HEK293 (cell line): ENCODE data around the gene ARMC5.

ENCODE experiments used
- CTCF ChIA-PET: fragments of 350-600 bp; formaldehyde crosslinking; extraction: SDS; loops from one replicate; lab custom pipeline; 2021; ENCODE audit warnings: antibody characterized with exemption; lab: Yijun Ruan, JAX
- POLR2A ChIA-PET: fragments of 300-600 bp; formaldehyde crosslinking; extraction: SDS; loops from one replicate; lab custom pipeline; 2020; ENCODE audit warnings: antibody characterized with exemption, inconsistent platforms; lab: Yijun Ruan, JAX
- H3K27ac ChIP-seq: fragments of 200-500 bp; sonication (Bioruptor generic); 2 replicates; pipeline ENCODE4 v1.5.1; 2014; ENCODE audit warnings: low read depth, low read length, control low read depth, inconsistent platforms; ENCODE audit errors: extremely low read depth
- H3K36me3 ChIP-seq, 2 experiments: fragments of 200-500 bp in 1 of 2; sonication (Bioruptor generic) in 1 of 2; 1 replicate in 1 of 2; 2 replicates in 1 of 2; pipeline ENCODE4 v1.5.1; 2014 to 2017; ENCODE audit warnings: inconsistent platforms in 2 of 2, low read length in 2 of 2; ENCODE audit not compliant: control insufficient read depth in 2 of 2, insufficient read depth in 1 of 2
- H3K4me1 ChIP-seq: fragments of 200-500 bp; sonication (Bioruptor generic); 2 replicates; pipeline ENCODE4 v1.5.1; 2014; ENCODE audit warnings: mild to moderate bottlenecking, low read length, inconsistent platforms; ENCODE audit not compliant: control insufficient read depth, insufficient read depth
- H3K4me3 ChIP-seq: 2 replicates; pipeline ENCODE4 v1.5.1; 2011; ENCODE audit warnings: low read depth, mild to moderate bottlenecking, control low read depth, low read length, moderate library complexity
- H3K9me3 ChIP-seq: fragments of 200-500 bp; sonication (Bioruptor generic); 2 replicates; pipeline ENCODE4 v1.5.1; 2014; ENCODE audit warnings: low read depth, low read length, inconsistent platforms; ENCODE audit not compliant: control insufficient read depth, insufficient read depth
- HOXA7 ChIP-seq: sonication (generic); formaldehyde crosslinking; IDR thresholded peaks from 2 replicates; pipeline ENCODE4 v1.8.1; 2022; ENCODE audit warnings: missing genetic modification reagents, borderline replicate concordance
- SCRT2 ChIP-seq: fragments of 450-650 bp; formaldehyde crosslinking; IDR thresholded peaks from 2 replicates; pipeline ENCODE4 v1.5.1; 2016; ENCODE audit warnings: missing biosample characterization, missing genetic modification characterization
- YY2 ChIP-seq: fragments of 450-650 bp; formaldehyde crosslinking; IDR thresholded peaks from 2 replicates; pipeline ENCODE4 v1.5.1; 2016; ENCODE audit warnings: missing biosample characterization, missing genetic modification characterization
- ZBTB48 ChIP-seq: fragments of 450-650 bp; formaldehyde crosslinking; IDR thresholded peaks from 2 replicates; pipeline ENCODE4 v1.5.1; 2016; ENCODE audit warnings: missing biosample characterization, missing genetic modification characterization
- ZNF133 ChIP-seq: fragments of 450-650 bp; formaldehyde crosslinking; IDR thresholded peaks from 2 replicates; pipeline ENCODE4 v1.5.1; 2016; ENCODE audit warnings: missing biosample characterization, missing genetic modification characterization
- ZNF146 ChIP-seq: fragments of 450-650 bp; formaldehyde crosslinking; IDR thresholded peaks from 2 replicates; pipeline ENCODE4 v1.5.1; 2016; ENCODE audit warnings: missing biosample characterization, missing genetic modification characterization
- ZNF155 ChIP-seq: fragments of 450-650 bp; formaldehyde crosslinking; IDR thresholded peaks from 2 replicates; pipeline ENCODE4 v1.5.1; 2016; ENCODE audit warnings: missing biosample characterization, missing genetic modification characterization
- ZNF174 ChIP-seq: fragments of 450-650 bp; formaldehyde crosslinking; IDR thresholded peaks from 2 replicates; pipeline ENCODE4 v1.5.0; 2017; ENCODE audit warnings: missing biosample characterization, mild to moderate bottlenecking, missing genetic modification characterization
- ZNF223 ChIP-seq: fragments of 450-650 bp; formaldehyde crosslinking; IDR thresholded peaks from 2 replicates; pipeline ENCODE4 v1.5.1; 2016; ENCODE audit warnings: missing biosample characterization, missing genetic modification characterization
- ZNF248 ChIP-seq: fragments of 450-650 bp; formaldehyde crosslinking; IDR thresholded peaks from 2 replicates; pipeline ENCODE4 v1.5.1; 2017; ENCODE audit warnings: missing biosample characterization, missing genetic modification characterization
- ZNF324 ChIP-seq: fragments of 450-650 bp; formaldehyde crosslinking; IDR thresholded peaks from 2 replicates; pipeline ENCODE4 v1.5.1; 2016; ENCODE audit warnings: missing biosample characterization, missing genetic modification characterization
- ZNF354C ChIP-seq: fragments of 450-650 bp; formaldehyde crosslinking; IDR thresholded peaks from 2 replicates; pipeline ENCODE4 v1.5.1; 2016; ENCODE audit warnings: missing biosample characterization, missing genetic modification characterization, low read depth, borderline replicate concordance
- ZNF404 ChIP-seq: fragments of 450-650 bp; formaldehyde crosslinking; IDR thresholded peaks from 2 replicates; pipeline ENCODE4 v1.5.1; 2017; ENCODE audit warnings: missing biosample characterization, missing genetic modification characterization
- ZNF48 ChIP-seq: fragments of 450-650 bp; formaldehyde crosslinking; IDR thresholded peaks from 2 replicates; pipeline ENCODE4 v1.5.1; 2016; ENCODE audit warnings: missing biosample characterization, missing genetic modification characterization
- ZNF585B ChIP-seq: fragments of 450-650 bp; formaldehyde crosslinking; IDR thresholded peaks from 2 replicates; pipeline ENCODE4 v1.5.1; 2016; ENCODE audit warnings: missing biosample characterization, missing genetic modification characterization
- ZNF624 ChIP-seq: fragments of 450-650 bp; formaldehyde crosslinking; IDR thresholded peaks from 2 replicates; pipeline ENCODE4 v1.5.1; 2017; ENCODE audit warnings: missing biosample characterization, missing genetic modification characterization
- ZNF677 ChIP-seq: fragments of 450-650 bp; IDR thresholded peaks from 2 replicates; pipeline ENCODE4 v1.5.0; 2018; ENCODE audit warnings: missing biosample characterization, mild to moderate bottlenecking, missing genetic modification characterization, moderate library complexity
- ZNF747 ChIP-seq: fragments of 450-650 bp; formaldehyde crosslinking; IDR thresholded peaks from 2 replicates; pipeline ENCODE4 v1.5.1; 2016; ENCODE audit warnings: missing biosample characterization, missing genetic modification characterization
- ZSCAN16 ChIP-seq: fragments of 450-650 bp; formaldehyde crosslinking; IDR thresholded peaks from 2 replicates; pipeline ENCODE4 v1.5.1; 2016; ENCODE audit warnings: missing biosample characterization, missing genetic modification characterization
- ZXDB ChIP-seq: fragments of 450-650 bp; formaldehyde crosslinking; IDR thresholded peaks from 2 replicates; pipeline ENCODE4 v1.5.1; 2016; ENCODE audit warnings: missing biosample characterization, missing genetic modification characterization
- TF ChIP-seq, protein P1 (sequence below): fragments of 450-650 bp; formaldehyde crosslinking; IDR thresholded peaks from 2 replicates; pipeline ENCODE4 v1.5.1; 2017; ENCODE audit warnings: missing biosample characterization, missing genetic modification characterization
- TF ChIP-seq, protein P2 (sequence below): fragments of 450-650 bp; formaldehyde crosslinking; IDR thresholded peaks from 2 replicates; pipeline ENCODE4 v1.5.1; 2016; ENCODE audit warnings: missing biosample characterization, missing genetic modification characterization
- TF ChIP-seq, protein P3 (sequence below): fragments of 450-650 bp; formaldehyde crosslinking; IDR thresholded peaks from 2 replicates; pipeline ENCODE4 v1.5.1; 2016; ENCODE audit warnings: missing biosample characterization, missing genetic modification characterization
- TF ChIP-seq, protein P4 (sequence below): fragments of 450-650 bp; formaldehyde crosslinking; IDR thresholded peaks from 2 replicates; pipeline ENCODE4 v1.5.1; 2016; ENCODE audit warnings: missing biosample characterization, missing genetic modification characterization

The ARMC5 gene

DNA sequence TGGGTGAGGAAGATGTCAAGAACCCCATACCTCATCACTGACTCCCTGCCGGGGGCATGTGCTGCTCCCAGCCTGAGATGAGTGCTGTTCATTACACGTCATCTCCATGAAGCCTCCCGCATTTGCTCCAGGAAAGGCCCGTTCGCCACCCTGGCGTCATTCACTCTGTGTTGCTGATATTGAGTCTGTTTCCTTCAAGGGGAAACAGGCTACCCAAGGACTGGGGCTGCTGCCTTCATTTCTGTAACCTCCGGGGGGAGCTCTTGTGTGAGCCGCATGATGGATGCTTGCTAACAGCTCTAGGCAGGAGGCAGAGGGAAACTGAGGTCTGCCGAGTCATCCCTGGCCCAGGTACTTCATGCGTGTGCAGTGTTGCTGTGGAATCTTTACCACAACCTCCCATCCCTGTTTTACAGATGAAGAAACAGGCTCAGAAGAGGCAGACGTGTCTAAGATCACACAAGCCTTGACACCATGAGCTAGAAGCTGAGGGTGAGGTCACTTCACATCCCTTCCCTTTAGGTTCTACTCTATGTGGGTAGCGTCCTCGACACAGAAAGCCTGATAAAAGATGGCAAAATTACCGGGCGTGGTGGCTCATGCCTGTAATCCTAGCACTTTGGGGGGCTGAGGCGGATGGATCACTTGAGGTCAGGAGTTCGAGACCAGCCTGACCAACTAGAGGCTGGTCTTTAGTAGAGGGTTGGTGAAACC, 3.5 kb upstream of the ARMC5 start:
- Histone ChIP-seq H3K9me3 (no peaks in the 10 kb centered on the region), H3K4me3 (no peak overlapping the region), H3K27ac (no peak overlapping the region), H3K36me3 (peaks cover 0 to 23% of the 10 kb centered on the region in 2 experiments; a peak in 1 of 3 replicates), H3K4me1 (peaks cover 13% of the 10 kb centered on the region)
- TF ChIP-seq ZNF404 (tag by site-specific recombination) (no peak), ZNF354C (tag by site-specific recombination) (no peak), ZNF624 (tag by site-specific recombination) (no peak), SCRT2 (tag by site-specific recombination) (no peak), ZBTB48 (no peak), ZNF248 (tag by site-specific recombination) (no peak), ZSCAN16 (no peak), ZXDB (tag by site-specific recombination) (no peak), ZNF174 (no peak), ZNF324 (no peak), YY2 (no peak), ZNF585B (tag by site-specific recombination) (no peak), ZNF133 (tag by site-specific recombination) (no peak), HOXA7 (CRISPR knock-in tag) (no peak), ZNF48 (tag by site-specific recombination) (no peak), ZNF155 (tag by site-specific recombination) (no peak), ZNF223 (tag by site-specific recombination) (no peak), ZNF747 (tag by site-specific recombination) (no peak)
- TF ChIP-seq, protein P1, sequence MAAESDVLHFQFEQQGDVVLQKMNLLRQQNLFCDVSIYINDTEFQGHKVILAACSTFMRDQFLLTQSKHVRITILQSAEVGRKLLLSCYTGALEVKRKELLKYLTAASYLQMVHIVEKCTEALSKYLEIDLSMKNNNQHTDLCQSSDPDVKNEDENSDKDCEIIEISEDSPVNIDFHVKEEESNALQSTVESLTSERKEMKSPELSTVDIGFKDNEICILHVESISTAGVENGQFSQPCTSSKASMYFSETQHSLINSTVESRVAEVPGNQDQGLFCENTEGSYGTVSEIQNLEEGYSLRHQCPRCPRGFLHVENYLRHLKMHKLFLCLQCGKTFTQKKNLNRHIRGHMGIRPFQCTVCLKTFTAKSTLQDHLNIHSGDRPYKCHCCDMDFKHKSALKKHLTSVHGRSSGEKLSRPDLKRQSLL (tag by site-specific recombination): no peak
- POLR2A ChIA-PET: interaction anchor here (0.7 to 1.2 kb wide), 2 partner anchors 27 to 240 kb away, joined by 3 read pairs; partner anchors contain the start of gene COX6A2
- CTCF ChIA-PET: interaction anchor here (0.7 to 5.3 kb wide), 6 partner anchors 12 to 412 kb away, joined by 3 to 27 read pairs (median 4); partner anchors contain the start of gene ZNF843

DNA sequence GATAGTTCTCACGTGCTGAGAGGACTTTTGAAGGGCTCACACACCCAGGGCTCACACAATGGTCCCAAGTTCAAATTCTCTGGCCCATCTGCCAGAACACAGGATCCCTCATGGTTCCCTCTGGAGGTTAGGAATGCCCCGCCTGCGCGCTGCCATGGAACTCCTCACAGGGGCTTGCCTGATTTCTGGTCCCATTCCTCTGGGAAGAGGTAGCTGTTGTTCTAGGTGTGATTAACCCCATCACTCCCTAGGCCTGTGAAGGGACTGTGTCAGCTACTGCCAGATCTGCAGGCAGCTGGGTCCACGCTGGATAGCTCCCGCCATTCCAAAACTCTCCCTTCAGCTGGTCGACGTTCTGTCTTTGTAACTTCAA, 2.3 kb upstream of the ARMC5 start:
- peaks cover 9% of the 10 kb centered on the region for H3K4me1 ChIP-seq
- H3K9me3 ChIP-seq: no peaks in the 10 kb centered on the region
- TF ChIP-seq ZNF677 (tag by site-specific recombination) (no peak), ZNF146 (no peak), ZNF747 (tag by site-specific recombination) (no peak)
- TF ChIP-seq, protein P2, sequence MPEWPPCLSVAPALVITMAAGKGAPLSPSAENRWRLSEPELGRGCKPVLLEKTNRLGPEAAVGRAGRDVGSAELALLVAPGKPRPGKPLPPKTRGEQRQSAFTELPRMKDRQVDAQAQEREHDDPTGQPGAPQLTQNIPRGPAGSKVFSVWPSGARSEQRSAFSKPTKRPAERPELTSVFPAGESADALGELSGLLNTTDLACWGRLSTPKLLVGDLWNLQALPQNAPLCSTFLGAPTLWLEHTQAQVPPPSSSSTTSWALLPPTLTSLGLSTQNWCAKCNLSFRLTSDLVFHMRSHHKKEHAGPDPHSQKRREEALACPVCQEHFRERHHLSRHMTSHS (tag by site-specific recombination): no peak
- TF ChIP-seq, protein P3, sequence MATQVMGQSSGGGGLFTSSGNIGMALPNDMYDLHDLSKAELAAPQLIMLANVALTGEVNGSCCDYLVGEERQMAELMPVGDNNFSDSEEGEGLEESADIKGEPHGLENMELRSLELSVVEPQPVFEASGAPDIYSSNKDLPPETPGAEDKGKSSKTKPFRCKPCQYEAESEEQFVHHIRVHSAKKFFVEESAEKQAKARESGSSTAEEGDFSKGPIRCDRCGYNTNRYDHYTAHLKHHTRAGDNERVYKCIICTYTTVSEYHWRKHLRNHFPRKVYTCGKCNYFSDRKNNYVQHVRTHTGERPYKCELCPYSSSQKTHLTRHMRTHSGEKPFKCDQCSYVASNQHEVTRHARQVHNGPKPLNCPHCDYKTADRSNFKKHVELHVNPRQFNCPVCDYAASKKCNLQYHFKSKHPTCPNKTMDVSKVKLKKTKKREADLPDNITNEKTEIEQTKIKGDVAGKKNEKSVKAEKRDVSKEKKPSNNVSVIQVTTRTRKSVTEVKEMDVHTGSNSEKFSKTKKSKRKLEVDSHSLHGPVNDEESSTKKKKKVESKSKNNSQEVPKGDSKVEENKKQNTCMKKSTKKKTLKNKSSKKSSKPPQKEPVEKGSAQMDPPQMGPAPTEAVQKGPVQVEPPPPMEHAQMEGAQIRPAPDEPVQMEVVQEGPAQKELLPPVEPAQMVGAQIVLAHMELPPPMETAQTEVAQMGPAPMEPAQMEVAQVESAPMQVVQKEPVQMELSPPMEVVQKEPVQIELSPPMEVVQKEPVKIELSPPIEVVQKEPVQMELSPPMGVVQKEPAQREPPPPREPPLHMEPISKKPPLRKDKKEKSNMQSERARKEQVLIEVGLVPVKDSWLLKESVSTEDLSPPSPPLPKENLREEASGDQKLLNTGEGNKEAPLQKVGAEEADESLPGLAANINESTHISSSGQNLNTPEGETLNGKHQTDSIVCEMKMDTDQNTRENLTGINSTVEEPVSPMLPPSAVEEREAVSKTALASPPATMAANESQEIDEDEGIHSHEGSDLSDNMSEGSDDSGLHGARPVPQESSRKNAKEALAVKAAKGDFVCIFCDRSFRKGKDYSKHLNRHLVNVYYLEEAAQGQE (tag by site-specific recombination): peak; percentile 85
- TF ChIP-seq, protein P4, sequence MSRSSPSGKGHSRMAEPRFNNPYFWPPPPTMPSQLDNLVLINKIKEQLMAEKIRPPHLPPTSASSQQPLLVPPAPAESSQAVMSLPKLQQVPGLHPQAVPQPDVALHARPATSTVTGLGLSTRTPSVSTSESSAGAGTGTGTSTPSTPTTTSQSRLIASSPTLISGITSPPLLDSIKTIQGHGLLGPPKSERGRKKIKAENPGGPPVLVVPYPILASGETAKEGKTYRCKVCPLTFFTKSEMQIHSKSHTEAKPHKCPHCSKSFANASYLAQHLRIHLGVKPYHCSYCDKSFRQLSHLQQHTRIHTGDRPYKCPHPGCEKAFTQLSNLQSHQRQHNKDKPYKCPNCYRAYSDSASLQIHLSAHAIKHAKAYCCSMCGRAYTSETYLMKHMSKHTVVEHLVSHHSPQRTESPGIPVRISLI (tag by site-specific recombination): no peak
- ChIA-PET POLR2A (interaction anchor here (0.7 to 1.2 kb wide), 2 partner anchors 20 to 53 kb away, joined by 3 to 5 read pairs; no protein-coding TSS in a partner anchor), CTCF (interaction anchor here (0.5 to 1.4 kb wide), 5 partner anchors 12 to 643 kb away, joined by 3 to 4 read pairs (median 3); no protein-coding TSS in a partner anchor)
- no peak overlapping the region for H3K4me3 ChIP-seq
- peaks cover 0 to 26% of the 10 kb centered on the region in 2 experiments; a peak in 1 of 3 replicates for H3K36me3 ChIP-seq
- no peak overlapping the region for H3K27ac ChIP-seq
